Liver (tissue), 9 donors: ENCODE data around the gene LY86. TPM values are rescaled to one million over a fixed set of nuclear protein-coding genes. Genes with fewer than 3 reads are reported as not detected.

Source experiments
- DNase-seq: peaks from one replicate; pipeline ENCODE4 v3.0.0-alpha.2; 2017; ENCODE audit warnings: low spot score
- H3K27ac ChIP-seq, 2 donors: one replicate each; pipeline ENCODE4 v1.7.0; 2013; ENCODE audit warnings: inconsistent platforms in 2 of 2, low read length in 2 of 2, control low read depth in 1 of 2, low read depth in 1 of 2, mild to moderate bottlenecking in 1 of 2
- H3K27me3 ChIP-seq, 4 donors: one replicate each; pipeline versions ENCODE4 v1.6.1 to v1.7.0; 2013; ENCODE audit warnings: low read length in 3 of 4, inconsistent platforms in 1 of 4, mild to moderate bottlenecking in 1 of 4, moderate library complexity in 1 of 4; ENCODE audit not compliant: control insufficient read depth in 4 of 4, insufficient read depth in 4 of 4
- H3K36me3 ChIP-seq, 4 donors: one replicate each; pipeline versions ENCODE4 v1.6.1 to v1.7.0; 2013; ENCODE audit warnings: low read length in 3 of 4, mild to moderate bottlenecking in 3 of 4, low read depth in 1 of 4, moderate library complexity in 1 of 4; ENCODE audit not compliant: control insufficient read depth in 4 of 4, insufficient read depth in 3 of 4
- H3K4me1 ChIP-seq, 4 donors: one replicate each; pipeline versions ENCODE4 v1.6.1 to v1.7.0; 2013; ENCODE audit warnings: low read length in 3 of 4, mild to moderate bottlenecking in 3 of 4, moderate library complexity in 1 of 4; ENCODE audit not compliant: control insufficient read depth in 4 of 4, insufficient read depth in 4 of 4
- H3K4me3 ChIP-seq, 3 donors: one replicate each; pipeline versions ENCODE4 v1.6.1 to v1.7.0; 2013; ENCODE audit warnings: low read length in 3 of 3, control low read depth in 1 of 3, low read depth in 1 of 3, mild to moderate bottlenecking in 1 of 3
- H3K9ac ChIP-seq, 2 donors: one replicate each; pipeline ENCODE4 v1.7.0; 2013; ENCODE audit warnings: low read length in 2 of 2, mild to moderate bottlenecking in 2 of 2, moderate library complexity in 2 of 2, control low read depth in 1 of 2, low read depth in 1 of 2
- H3K9me3 ChIP-seq, 4 donors: one replicate each; pipeline versions ENCODE4 v1.6.1 to v1.7.0; 2013; ENCODE audit warnings: low read length in 3 of 4; ENCODE audit not compliant: control insufficient read depth in 4 of 4
- EGR1 ChIP-seq, 2 donors: IDR thresholded peaks; 2 replicates each; pipeline ENCODE4 v1.6.1; 2016 to 2018; ENCODE audit warnings: antibody characterized with exemption in 2 of 2, low read depth in 2 of 2
- FOXA2 ChIP-seq: IDR thresholded peaks from 2 replicates; pipeline ENCODE4 v1.6.1; 2016; ENCODE audit warnings: antibody characterized with exemption
- GABPA ChIP-seq, 2 donors: IDR thresholded peaks in 1 of 2; conservative IDR thresholded peaks in 1 of 2; 2 replicates each; pipeline ENCODE4 v1.6.1; 2016; ENCODE audit warnings: antibody characterized with exemption in 2 of 2, mild to moderate bottlenecking in 1 of 2, moderate library complexity in 1 of 2
- HNF4A ChIP-seq, 2 donors: conservative IDR thresholded peaks; 2 replicates each; pipeline ENCODE4 v1.6.1; 2016; ENCODE audit warnings: antibody characterized with exemption in 2 of 2, mild to moderate bottlenecking in 2 of 2
- HNF4G ChIP-seq: IDR thresholded peaks from 2 replicates; pipeline ENCODE4 v1.6.1; 2016; ENCODE audit warnings: antibody characterized with exemption
- JUND ChIP-seq, 2 donors: IDR thresholded peaks; 2 replicates each; pipeline ENCODE4 v1.6.1; 2016; ENCODE audit warnings: antibody characterized with exemption in 2 of 2
- NR2F2 ChIP-seq: IDR thresholded peaks from 2 replicates; pipeline ENCODE4 v1.6.1; 2016; ENCODE audit warnings: antibody characterized with exemption
- RXRA ChIP-seq, 2 donors: IDR thresholded peaks; 2 replicates each; pipeline ENCODE4 v1.6.1; 2017 to 2018; ENCODE audit warnings: antibody characterized with exemption in 2 of 2, mild to moderate bottlenecking in 1 of 2
- SP1 ChIP-seq: IDR thresholded peaks from 2 replicates; pipeline ENCODE4 v1.6.1; 2018; ENCODE audit warnings: antibody characterized with exemption, mild to moderate bottlenecking
- TAF1 ChIP-seq: conservative IDR thresholded peaks from 2 replicates; pipeline ENCODE4 v1.6.1; 2016; ENCODE audit warnings: antibody characterized with exemption, mild to moderate bottlenecking
- YY1 ChIP-seq: IDR thresholded peaks from 2 replicates; pipeline ENCODE4 v1.6.1; 2016; ENCODE audit warnings: antibody characterized with exemption, mild to moderate bottlenecking
- WGBS: extraction: QIAGEN DNeasy Blood & Tissue Kit; methylation state at CpG from one replicate; pipeline ENCODE4 v1.1.7; 2013; 5-methylcytosine and 5-hydroxymethylcytosine counted together
- polyA plus RNA-seq, 2 donors: library from polyadenylated mRNA; stranded (reverse) in 1 of 2; unstranded in 1 of 2; fragments of 200-250 nt in 1 of 2; fragments of >200 nt in 1 of 2; fragmentation: Nextera tagmentation in 1 of 2; extraction: Ambion mirVana in 1 of 2; gene quantifications; one replicate each; pipeline versions ENCODE4 v1.2.1 to v1.2.3, GENCODE V29; 2013 to 2015
- total RNA-seq, 2 donors: library from RNA; depleted of rRNA; stranded (reverse); fragments of >200 nt; gene quantifications; one replicate each; pipeline ENCODE4 v1.2.3, GENCODE V29; 2014
- TF ChIP-seq, protein P1 (sequence below): IDR thresholded peaks from 2 replicates; pipeline ENCODE4 v1.6.1; 2016; ENCODE audit warnings: antibody characterized with exemption
- TF ChIP-seq, protein P2 (sequence below): IDR thresholded peaks from 2 replicates; pipeline ENCODE4 v1.6.1; 2016; ENCODE audit warnings: antibody characterized with exemption
- TF ChIP-seq, protein P3 (sequence below): IDR thresholded peaks from 2 replicates; pipeline ENCODE4 v1.6.1; 2016; ENCODE audit warnings: antibody characterized with exemption, mild to moderate bottlenecking
- TF ChIP-seq, protein P4 (sequence below): IDR thresholded peaks from 2 replicates; pipeline ENCODE4 v1.6.1; 2016; ENCODE audit warnings: antibody characterized with exemption
- donor health status: healthy.
- donor health status: healthy.
- donor health status: healthy.
- donor health status: healthy.
- donor health status: healthy.

Gene LY86
- total and polyA plus RNA-seq, 4 donors: 1.4 to 7.8 (median 3.7) TPM

DNA sequence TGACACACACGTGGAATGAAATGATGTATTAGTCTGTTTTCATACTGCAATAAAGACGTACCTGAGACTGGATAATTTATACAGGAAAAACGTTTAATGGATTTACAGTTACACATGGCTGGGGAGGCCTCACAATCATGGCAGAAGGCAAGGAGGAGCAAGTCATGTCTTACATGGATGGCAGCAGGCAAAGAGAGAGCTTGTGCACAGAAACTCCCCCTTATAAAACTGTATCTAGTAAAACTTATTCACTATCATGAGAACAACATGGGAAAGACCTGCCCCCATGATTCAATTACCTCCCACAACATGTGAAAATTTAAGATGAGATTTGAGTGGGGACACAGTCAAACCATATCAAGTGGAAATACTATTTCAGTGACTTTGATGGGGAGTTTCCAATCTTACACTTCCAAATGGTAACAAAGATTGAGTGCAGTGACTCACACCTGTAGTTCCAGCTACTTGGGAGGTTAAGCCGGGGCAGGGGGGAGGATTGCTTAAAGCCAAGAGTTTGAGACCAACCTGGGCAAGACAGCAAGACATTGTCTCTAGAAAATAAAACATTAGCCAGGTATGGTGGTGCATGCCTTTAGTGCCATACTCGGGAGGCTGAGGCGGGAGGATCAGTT, 8.2 kb upstream of the LY86 start:
- TF ChIP-seq YY1 (no peak), NR2F2 (no peak), SP1 (no peak)
- TF ChIP-seq, protein P1, sequence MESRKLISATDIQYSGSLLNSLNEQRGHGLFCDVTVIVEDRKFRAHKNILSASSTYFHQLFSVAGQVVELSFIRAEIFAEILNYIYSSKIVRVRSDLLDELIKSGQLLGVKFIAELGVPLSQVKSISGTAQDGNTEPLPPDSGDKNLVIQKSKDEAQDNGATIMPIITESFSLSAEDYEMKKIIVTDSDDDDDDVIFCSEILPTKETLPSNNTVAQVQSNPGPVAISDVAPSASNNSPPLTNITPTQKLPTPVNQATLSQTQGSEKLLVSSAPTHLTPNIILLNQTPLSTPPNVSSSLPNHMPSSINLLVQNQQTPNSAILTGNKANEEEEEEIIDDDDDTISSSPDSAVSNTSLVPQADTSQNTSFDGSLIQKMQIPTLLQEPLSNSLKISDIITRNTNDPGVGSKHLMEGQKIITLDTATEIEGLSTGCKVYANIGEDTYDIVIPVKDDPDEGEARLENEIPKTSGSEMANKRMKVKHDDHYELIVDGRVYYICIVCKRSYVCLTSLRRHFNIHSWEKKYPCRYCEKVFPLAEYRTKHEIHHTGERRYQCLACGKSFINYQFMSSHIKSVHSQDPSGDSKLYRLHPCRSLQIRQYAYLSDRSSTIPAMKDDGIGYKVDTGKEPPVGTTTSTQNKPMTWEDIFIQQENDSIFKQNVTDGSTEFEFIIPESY: no peak
- TF ChIP-seq, protein P2, sequence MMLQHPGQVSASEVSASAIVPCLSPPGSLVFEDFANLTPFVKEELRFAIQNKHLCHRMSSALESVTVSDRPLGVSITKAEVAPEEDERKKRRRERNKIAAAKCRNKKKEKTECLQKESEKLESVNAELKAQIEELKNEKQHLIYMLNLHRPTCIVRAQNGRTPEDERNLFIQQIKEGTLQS: no peak
- H3K36me3 ChIP-seq: no peaks in the 10 kb centered on the region
- WGBS: 84% methylated on average over 6 of the region's 6 CpGs

DNA sequence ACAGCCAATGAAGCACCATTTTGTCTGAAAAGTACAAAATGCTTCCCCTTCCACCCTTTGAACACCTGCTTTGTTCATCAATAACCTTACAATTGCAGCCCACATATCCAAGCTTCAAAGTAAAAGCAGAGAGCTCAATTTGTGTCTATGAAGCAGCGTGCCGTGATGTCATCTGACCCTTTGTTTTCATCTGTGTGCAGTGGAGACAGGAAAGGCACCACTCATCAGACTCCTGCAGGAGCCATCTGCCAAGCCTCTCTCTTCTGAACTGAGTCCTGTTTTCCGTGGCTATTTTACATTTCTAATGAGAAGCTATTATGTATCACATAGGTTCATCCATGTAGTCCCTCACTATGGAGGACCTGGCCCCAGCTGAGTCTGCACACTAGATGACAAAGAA, 7.5 kb upstream of the LY86 start:
- H3K9ac ChIP-seq: no peak overlapping the region
- no peak overlapping the region for H3K4me3 ChIP-seq
- no peaks in the 10 kb centered on the region for H3K27me3 ChIP-seq
- H3K27ac ChIP-seq: no peak overlapping the region
- 74% methylated on average over 3 of the region's 3 CpGs for WGBS
- DNase-seq: no peak
- TF ChIP-seq RXRA (IDR thresholded peaks at IDR 0.05) (no peak), TAF1 (no peak), GABPA (IDR thresholded peaks at IDR 0.05 in 1 of 2, conservative IDR thresholded peaks at IDR 0.05 in 1 of 2) (no peak), HNF4A (conservative IDR thresholded peaks at IDR 0.05) (no peak), FOXA2 (no peak), JUND (IDR thresholded peaks at IDR 0.05) (no peak), HNF4G (no peak), SP1 (no peak), EGR1 (IDR thresholded peaks at IDR 0.05; ENCODE audit: low read depth in 2 of 2) (no peak), NR2F2 (no peak)
- TF ChIP-seq, protein P3, sequence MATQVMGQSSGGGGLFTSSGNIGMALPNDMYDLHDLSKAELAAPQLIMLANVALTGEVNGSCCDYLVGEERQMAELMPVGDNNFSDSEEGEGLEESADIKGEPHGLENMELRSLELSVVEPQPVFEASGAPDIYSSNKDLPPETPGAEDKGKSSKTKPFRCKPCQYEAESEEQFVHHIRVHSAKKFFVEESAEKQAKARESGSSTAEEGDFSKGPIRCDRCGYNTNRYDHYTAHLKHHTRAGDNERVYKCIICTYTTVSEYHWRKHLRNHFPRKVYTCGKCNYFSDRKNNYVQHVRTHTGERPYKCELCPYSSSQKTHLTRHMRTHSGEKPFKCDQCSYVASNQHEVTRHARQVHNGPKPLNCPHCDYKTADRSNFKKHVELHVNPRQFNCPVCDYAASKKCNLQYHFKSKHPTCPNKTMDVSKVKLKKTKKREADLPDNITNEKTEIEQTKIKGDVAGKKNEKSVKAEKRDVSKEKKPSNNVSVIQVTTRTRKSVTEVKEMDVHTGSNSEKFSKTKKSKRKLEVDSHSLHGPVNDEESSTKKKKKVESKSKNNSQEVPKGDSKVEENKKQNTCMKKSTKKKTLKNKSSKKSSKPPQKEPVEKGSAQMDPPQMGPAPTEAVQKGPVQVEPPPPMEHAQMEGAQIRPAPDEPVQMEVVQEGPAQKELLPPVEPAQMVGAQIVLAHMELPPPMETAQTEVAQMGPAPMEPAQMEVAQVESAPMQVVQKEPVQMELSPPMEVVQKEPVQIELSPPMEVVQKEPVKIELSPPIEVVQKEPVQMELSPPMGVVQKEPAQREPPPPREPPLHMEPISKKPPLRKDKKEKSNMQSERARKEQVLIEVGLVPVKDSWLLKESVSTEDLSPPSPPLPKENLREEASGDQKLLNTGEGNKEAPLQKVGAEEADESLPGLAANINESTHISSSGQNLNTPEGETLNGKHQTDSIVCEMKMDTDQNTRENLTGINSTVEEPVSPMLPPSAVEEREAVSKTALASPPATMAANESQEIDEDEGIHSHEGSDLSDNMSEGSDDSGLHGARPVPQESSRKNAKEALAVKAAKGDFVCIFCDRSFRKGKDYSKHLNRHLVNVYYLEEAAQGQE: no peak
- TF ChIP-seq, protein P1: no peak
- TF ChIP-seq, protein P4, sequence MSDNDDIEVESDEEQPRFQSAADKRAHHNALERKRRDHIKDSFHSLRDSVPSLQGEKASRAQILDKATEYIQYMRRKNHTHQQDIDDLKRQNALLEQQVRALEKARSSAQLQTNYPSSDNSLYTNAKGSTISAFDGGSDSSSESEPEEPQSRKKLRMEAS: no peak
- H3K4me1 ChIP-seq: no peaks in the 10 kb centered on the region
- H3K36me3 ChIP-seq: no peaks in the 10 kb centered on the region
- peaks cover 0 to 2% (median 0%) of the 10 kb centered on the region in 4 donors for H3K9me3 ChIP-seq

More for the DNA sequence above, 8.2 kb upstream of the LY86 start:
- Histone ChIP-seq H3K4me1 (no peaks in the 10 kb centered on the region), H3K9me3 (peaks cover 0 to 3% (median 0%) of the 10 kb centered on the region in 4 donors), H3K27ac (no peak overlapping the region), H3K27me3 (no peaks in the 10 kb centered on the region), H3K4me3 (no peak overlapping the region), H3K9ac (no peak overlapping the region)
- no peak for DNase-seq
